MCF 10A (cell line): ENCODE results near the gene TUBGCP2. TPM values are rescaled to one million over a fixed set of nuclear protein-coding genes. Genes with fewer than 3 reads are reported as not detected.

Experiments used
- BruUV-seq: library from RNA; stranded (reverse); fragments of 400-500 nt; replicated peaks from 2 replicates; lab custom pipeline; 2021; lab: Mats Ljungman, UMichigan
- CTCF ChIA-PET: fragments of 300-600 bp; sonication (Branson Sonifier 250); formaldehyde crosslinking; extraction: SDS; loops from one replicate; lab custom pipeline; 2021; ENCODE audit warnings: antibody characterized with exemption, inconsistent platforms; lab: Yijun Ruan, JAX
- POLR2A ChIA-PET: fragments of 300-600, 350-650 bp; sonication (Branson Sonifier 250); formaldehyde crosslinking; extraction: SDS; loops from one replicate; lab custom pipeline; 2020; ENCODE audit warnings: antibody characterized with exemption, inconsistent platforms; lab: Yijun Ruan, JAX
- DNase-seq: peaks from one replicate; pipeline ENCODE4 v3.0.0-alpha.2; 2018; ENCODE audit not compliant: unreplicated experiment
- H3K27ac Mint-ChIP-seq: one replicate; pipeline ENCODE4 v1.8.0; 2022; ENCODE audit warnings: mild to moderate bottlenecking, low read depth, mixed read lengths; ENCODE audit not compliant: unreplicated experiment
- H3K27me3 Mint-ChIP-seq: one replicate; pipeline ENCODE4 v1.8.0; 2022; ENCODE audit warnings: mixed read lengths; ENCODE audit not compliant: insufficient read depth, unreplicated experiment
- H3K36me3 Mint-ChIP-seq: one replicate; pipeline ENCODE4 v1.8.0; 2022; ENCODE audit warnings: mild to moderate bottlenecking, moderate library complexity, mixed read lengths; ENCODE audit not compliant: insufficient read depth, unreplicated experiment
- H3K4me1 Mint-ChIP-seq: one replicate; pipeline ENCODE4 v1.8.0; 2022; ENCODE audit warnings: mixed read lengths; ENCODE audit not compliant: insufficient read depth, unreplicated experiment
- H3K4me3 Mint-ChIP-seq: one replicate; pipeline ENCODE4 v1.8.0; 2022; ENCODE audit warnings: mild to moderate bottlenecking, moderate library complexity, mixed read lengths; ENCODE audit not compliant: unreplicated experiment
- H3K9me3 Mint-ChIP-seq: one replicate; pipeline ENCODE4 v1.8.0; 2022; ENCODE audit warnings: mixed read lengths; ENCODE audit not compliant: unreplicated experiment
- intact Hi-C: fragments of 100-400 bp; cut with micrococcal nuclease; formaldehyde crosslinking; loops from 2 replicates; pipeline ENCODE4 v1.14.1; 2022
- total RNA-seq: library from RNA; stranded (reverse); gene quantifications from 2 replicates; pipeline ENCODE4 v1.2.3, GENCODE V29; 2022
- TF ChIP-seq, protein P1 (sequence below): fragments of 200-600 bp; IDR thresholded peaks from one replicate; pipeline ENCODE4 v1.8.0; 2022; ENCODE audit warnings: antibody characterized with exemption, mild to moderate bottlenecking; ENCODE audit not compliant: unreplicated experiment

TUBGCP2 gene
- total RNA-seq, 1 experiment from 2014 or later: 95.9 TPM

DNA sequence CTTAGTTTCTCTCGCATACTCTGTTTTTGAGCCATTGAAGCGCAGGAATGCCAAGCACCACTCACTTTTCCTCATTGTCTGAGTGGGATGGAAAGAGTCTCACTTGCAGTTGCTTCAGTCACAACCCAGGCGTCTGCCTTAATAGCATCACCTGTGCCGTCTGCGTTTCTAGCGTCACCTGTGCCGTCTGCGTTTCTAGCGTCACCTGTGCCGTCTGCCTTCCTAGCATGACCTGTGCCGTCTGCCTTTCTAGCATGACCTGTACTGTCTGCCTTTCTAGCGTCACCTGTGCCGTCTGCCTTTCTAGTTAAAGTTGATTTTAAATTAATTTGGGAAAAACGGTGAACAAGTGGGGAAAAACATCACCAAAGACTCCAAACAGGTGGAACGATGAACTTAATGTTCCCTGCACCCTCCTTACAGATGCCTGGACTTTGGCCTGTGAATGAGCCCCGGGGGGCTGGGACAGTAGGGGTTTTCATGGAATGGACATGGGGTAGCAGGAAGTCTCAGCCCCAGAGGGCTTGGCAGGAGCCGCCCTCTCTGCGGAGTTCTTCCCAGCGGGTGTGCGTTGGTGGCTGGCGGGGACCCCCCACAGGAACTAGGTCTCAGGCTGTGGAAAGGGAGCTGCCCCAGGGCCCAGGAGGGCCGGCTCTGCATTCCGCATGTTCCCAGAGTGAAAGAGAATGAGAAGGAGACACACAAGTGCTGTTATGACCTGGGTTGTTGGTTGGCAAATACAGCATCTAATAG, 3.5 kb upstream of the TUBGCP2 start:
- ChIA-PET POLR2A (no interaction called here), CTCF (interaction anchor here (0.6 kb wide), 1 partner anchor 17 kb away, joined by 3 read pairs; no protein-coding TSS in a partner anchor)
- TF ChIP-seq, protein P1, sequence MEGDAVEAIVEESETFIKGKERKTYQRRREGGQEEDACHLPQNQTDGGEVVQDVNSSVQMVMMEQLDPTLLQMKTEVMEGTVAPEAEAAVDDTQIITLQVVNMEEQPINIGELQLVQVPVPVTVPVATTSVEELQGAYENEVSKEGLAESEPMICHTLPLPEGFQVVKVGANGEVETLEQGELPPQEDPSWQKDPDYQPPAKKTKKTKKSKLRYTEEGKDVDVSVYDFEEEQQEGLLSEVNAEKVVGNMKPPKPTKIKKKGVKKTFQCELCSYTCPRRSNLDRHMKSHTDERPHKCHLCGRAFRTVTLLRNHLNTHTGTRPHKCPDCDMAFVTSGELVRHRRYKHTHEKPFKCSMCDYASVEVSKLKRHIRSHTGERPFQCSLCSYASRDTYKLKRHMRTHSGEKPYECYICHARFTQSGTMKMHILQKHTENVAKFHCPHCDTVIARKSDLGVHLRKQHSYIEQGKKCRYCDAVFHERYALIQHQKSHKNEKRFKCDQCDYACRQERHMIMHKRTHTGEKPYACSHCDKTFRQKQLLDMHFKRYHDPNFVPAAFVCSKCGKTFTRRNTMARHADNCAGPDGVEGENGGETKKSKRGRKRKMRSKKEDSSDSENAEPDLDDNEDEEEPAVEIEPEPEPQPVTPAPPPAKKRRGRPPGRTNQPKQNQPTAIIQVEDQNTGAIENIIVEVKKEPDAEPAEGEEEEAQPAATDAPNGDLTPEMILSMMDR: no peak
- H3K4me1 Mint-ChIP-seq: peaks cover 11% of the 10 kb centered on the region
- H3K4me3 Mint-ChIP-seq: no peak overlapping the region
- BruUV-seq: no TSS peak
- no peak for DNase-seq
- intact Hi-C loops: loop anchor here (10.0 kb wide), 1 partner anchor 657 kb away; no protein-coding TSS in a partner anchor
- H3K9me3 Mint-ChIP-seq: no peaks in the 10 kb centered on the region
- no peak overlapping the region for H3K27ac Mint-ChIP-seq
- peaks cover 21% of the 10 kb centered on the region for H3K36me3 Mint-ChIP-seq
- H3K27me3 Mint-ChIP-seq: no peaks in the 10 kb centered on the region

DNA sequence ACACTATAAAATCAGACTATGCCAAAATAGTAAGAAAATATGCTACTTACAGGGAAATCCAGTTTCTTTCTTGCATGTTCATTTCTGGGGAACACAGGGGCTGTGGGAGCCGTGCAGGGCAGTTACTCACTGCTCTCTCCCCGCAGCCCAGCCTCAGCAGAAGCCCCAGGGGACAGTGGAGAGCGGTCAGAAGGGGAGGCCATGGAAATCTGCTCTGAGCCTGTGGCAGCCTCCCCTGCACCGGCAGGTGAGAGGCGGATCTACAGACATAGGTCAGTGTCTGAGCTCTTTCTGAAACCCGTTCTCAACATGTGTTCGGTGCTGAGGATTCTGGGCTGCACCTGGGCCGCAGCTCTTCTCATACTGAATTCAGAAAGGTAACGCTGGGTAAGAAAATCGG, 2.9 kb upstream of the TUBGCP2 start:
- ChIA-PET CTCF (interaction anchor here (1.7 kb wide), 1 partner anchor 18 kb away, joined by 9 read pairs; no protein-coding TSS in a partner anchor), POLR2A (no interaction called here)
- H3K36me3 Mint-ChIP-seq: peaks cover 21% of the 10 kb centered on the region
- BruUV-seq: no TSS peak
- H3K4me1 Mint-ChIP-seq: peaks cover 14% of the 10 kb centered on the region
- no peak overlapping the region for H3K27ac Mint-ChIP-seq
- no peak overlapping the region for H3K4me3 Mint-ChIP-seq
- DNase-seq: no peak
- no peaks in the 10 kb centered on the region for H3K27me3 Mint-ChIP-seq
- no peaks in the 10 kb centered on the region for H3K9me3 Mint-ChIP-seq
- TF ChIP-seq, protein P1: no peak
- intact Hi-C loops: loop anchor here (10.0 kb wide), 1 partner anchor 657 kb away; no protein-coding TSS in a partner anchor

DNA sequence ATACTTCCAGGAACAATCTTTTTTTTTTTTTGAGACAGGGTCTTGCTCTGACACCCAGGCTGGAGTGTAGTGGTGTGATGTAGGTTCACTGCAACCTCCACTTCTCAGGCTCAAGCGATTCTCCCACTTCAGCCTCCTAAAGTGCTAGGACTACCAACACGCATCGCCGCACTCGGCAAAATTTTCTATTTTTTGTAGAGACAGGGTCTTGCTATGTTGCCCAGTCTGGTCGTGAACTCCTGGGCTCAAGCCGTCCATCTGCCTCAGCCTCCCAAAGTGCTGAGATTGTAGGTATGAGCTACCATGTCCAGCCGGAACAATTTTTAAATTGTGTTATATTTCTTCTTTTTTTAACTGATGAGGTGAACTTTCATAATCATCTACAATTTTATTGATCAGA, 2.1 kb upstream of the TUBGCP2 start:
- H3K4me3 Mint-ChIP-seq: no peak overlapping the region
- H3K27me3 Mint-ChIP-seq: no peaks in the 10 kb centered on the region
- intact Hi-C loops: loop anchor here (10.0 kb wide), 1 partner anchor 656 kb away; no protein-coding TSS in a partner anchor
- H3K4me1 Mint-ChIP-seq: peaks cover 14% of the 10 kb centered on the region
- no peak for DNase-seq
- H3K9me3 Mint-ChIP-seq: no peaks in the 10 kb centered on the region
- H3K36me3 Mint-ChIP-seq: peaks cover 21% of the 10 kb centered on the region
- CTCF ChIA-PET: interaction anchor here (0.6 to 1.7 kb wide), 2 partner anchors 19 to 50 kb away, joined by 5 to 9 read pairs; no protein-coding TSS in a partner anchor
- POLR2A ChIA-PET: no interaction called here
- no peak overlapping the region for H3K27ac Mint-ChIP-seq
- BruUV-seq: no TSS peak
- TF ChIP-seq, protein P1: no peak

DNA sequence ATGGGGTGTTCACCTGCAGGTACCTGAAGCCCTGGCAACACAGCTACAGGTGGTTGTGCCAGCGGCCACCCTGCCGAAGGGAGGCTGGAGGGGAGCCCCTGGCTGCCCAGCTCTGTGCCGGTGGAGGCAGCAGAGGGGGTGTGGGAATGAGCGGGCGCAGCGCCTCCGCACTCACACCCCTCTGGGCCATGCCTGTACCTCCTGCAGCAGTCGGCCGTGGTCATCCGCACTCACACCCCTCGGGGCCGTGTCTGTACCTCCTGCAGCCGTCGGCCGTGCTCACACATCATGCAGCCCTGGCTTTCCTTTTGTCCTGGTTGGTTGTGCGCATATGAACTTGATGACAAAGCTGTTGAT, 1.7 kb upstream of the TUBGCP2 start:
- intact Hi-C loops: loop anchor here (10.0 kb wide), 1 partner anchor 656 kb away; no protein-coding TSS in a partner anchor
- Mint-ChIP-seq H3K4me1 (peaks cover 17% of the 10 kb centered on the region), H3K27ac (no peak overlapping the region), H3K36me3 (peaks cover 21% of the 10 kb centered on the region), H3K9me3 (no peaks in the 10 kb centered on the region), H3K27me3 (no peaks in the 10 kb centered on the region), H3K4me3 (no peak overlapping the region)
- ChIA-PET CTCF (interaction anchor here (0.6 to 1.7 kb wide), 3 partner anchors 18 to 51 kb away, joined by 4 to 9 read pairs (median 5); no protein-coding TSS in a partner anchor), POLR2A (interaction anchor here (1.5 kb wide), 1 partner anchor 50 kb away, joined by 5 read pairs; no protein-coding TSS in a partner anchor)
- DNase-seq: no peak
- BruUV-seq: TSS peak; percentile 11
- TF ChIP-seq, protein P1: no peak
